GM12864 (cell line): ENCODE measurements around the gene NAP1L4.

Experiments used
- DNase-seq: peaks from one replicate; pipeline ENCODE4 v3.0.0-alpha.2; 2011; ENCODE audit warnings: low read depth
- H3K4me3 ChIP-seq: 2 replicates; pipeline ENCODE4 v1.5.1; 2011; ENCODE audit warnings: mild to moderate bottlenecking, low read depth, low read length, control low read depth
- CTCF ChIP-seq: IDR thresholded peaks from 2 replicates; pipeline ENCODE4 v1.5.1; 2011; ENCODE audit warnings: low read depth, mild to moderate bottlenecking, moderate library complexity, low read length, control low read depth, inconsistent platforms; ENCODE audit errors: missing control alignments

Gene NAP1L4

GRCh38 chr11:2989006-2989405 is 3.1 kb downstream of the NAP1L4 start:
- H3K4me3 ChIP-seq = peak overlapping the region; percentile 86
- no peak for DNase-seq
- no peak for TF ChIP-seq CTCF

GRCh38 chr11:2987881-2988861 is 4.0 kb downstream of the NAP1L4 start:
- H3K4me3 ChIP-seq = peak overlapping the region; percentile 86
- no peak for DNase-seq
- no peak for TF ChIP-seq CTCF

DNA sequence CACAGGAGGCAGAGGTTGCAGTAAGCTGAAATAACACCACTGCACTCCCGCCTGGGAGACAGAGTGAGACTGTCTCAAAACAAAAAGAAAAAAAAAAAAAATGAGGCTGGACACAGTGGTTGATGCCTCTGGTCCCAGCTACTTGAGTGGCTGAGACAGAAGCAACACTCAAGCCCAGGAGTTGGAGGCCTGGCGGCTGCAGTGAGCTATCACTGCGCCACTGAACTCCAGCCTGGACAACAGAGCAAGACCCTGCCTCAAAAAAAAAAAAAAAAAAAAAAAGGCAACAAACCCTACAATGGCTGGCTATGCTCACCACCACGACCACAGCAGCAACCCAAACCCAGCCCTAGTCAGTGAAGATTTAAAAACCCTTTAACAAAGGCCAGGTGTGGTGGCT is 8.2 kb downstream of the NAP1L4 start:
- no peak for DNase-seq
- TF ChIP-seq CTCF = no peak
- no peak overlapping the region for H3K4me3 ChIP-seq

GRCh38 chr11:2982214-2982613 is 9.9 kb downstream of the NAP1L4 start:
- no peak for TF ChIP-seq CTCF
- no peak for DNase-seq
- H3K4me3 ChIP-seq = no peak overlapping the region

GRCh38 chr11:2981130-2981529 is 11.0 kb downstream of the NAP1L4 start:
- TF ChIP-seq CTCF = no peak
- no peak overlapping the region for H3K4me3 ChIP-seq
- no peak for DNase-seq

GRCh38 chr11:2980168-2980840 is 11.8 kb downstream of the NAP1L4 start:
- no peak for TF ChIP-seq CTCF
- DNase-seq = no peak
- no peak overlapping the region for H3K4me3 ChIP-seq

GRCh38 chr11:2977113-2977512 is 15.0 kb downstream of the NAP1L4 start:
- DNase-seq = no peak
- no peak for TF ChIP-seq CTCF
- no peak overlapping the region for H3K4me3 ChIP-seq
